GM19468 (cell line): ENCODE data around the gene CSNK1A1L.

Experiments used
- ATAC-seq: cut with Tn5 transposase; IDR thresholded peaks from one replicate; pipeline ENCODE4 v1.9.1; 2021; ENCODE audit warnings: mild to moderate bottlenecking, moderate library complexity, moderate number of reproducible peaks; ENCODE audit not compliant: unreplicated experiment; ENCODE audit errors: extremely low read depth

Gene CSNK1A1L

GRCh38 chr13:37107868-37108267 lies 2.4 kb upstream of the CSNK1A1L start:
- ATAC-seq: no peak

- ATAC-seq: no peak
These were observed 2.0 kb upstream of the CSNK1A1L start for GRCh38 chr13:37107456-37107855.

- no peak for ATAC-seq
These were observed 1.2 kb upstream of the CSNK1A1L start for GRCh38 chr13:37106642-37107041.

- no peak for ATAC-seq
These were observed 2.6 kb downstream of the CSNK1A1L start for GRCh38 chr13:37102896-37103295.

- ATAC-seq: no peak
These were observed 4.3 kb downstream of the CSNK1A1L start for GRCh38 chr13:37101201-37101600.

GRCh38 chr13:37100731-37101130 lies 4.7 kb downstream of the CSNK1A1L start:
- no peak for ATAC-seq

- no peak for ATAC-seq
These were observed 8.4 kb downstream of the CSNK1A1L start for GRCh38 chr13:37097076-37097475.

GRCh38 chr13:37094840-37095239 lies 10.6 kb downstream of the CSNK1A1L start:
- ATAC-seq: no peak

- ATAC-seq: no peak
These were observed 11.4 kb downstream of the CSNK1A1L start for GRCh38 chr13:37094099-37094498.

GRCh38 chr13:37091835-37092234 lies 13.6 kb downstream of the CSNK1A1L start:
- no peak for ATAC-seq

GRCh38 chr13:37090912-37091311 lies 14.6 kb downstream of the CSNK1A1L start:
- ATAC-seq: no peak

GRCh38 chr13:37089495-37089894 lies 16.0 kb downstream of the CSNK1A1L start:
- ATAC-seq: no peak

GRCh38 chr13:37087486-37087885 lies 18.0 kb downstream of the CSNK1A1L start:
- ATAC-seq: no peak

GRCh38 chr13:37085606-37086005 lies 19.9 kb downstream of the CSNK1A1L start:
- no peak for ATAC-seq

- no peak for ATAC-seq
These were observed 28.6 kb downstream of the CSNK1A1L start for GRCh38 chr13:37076818-37077217.

- no peak for ATAC-seq
These were observed 30.3 kb downstream of the CSNK1A1L start for GRCh38 chr13:37075164-37075563.

GRCh38 chr13:37074703-37075102 lies 30.8 kb downstream of the CSNK1A1L start:
- no peak for ATAC-seq

- no peak for ATAC-seq
These were observed 33.4 kb downstream of the CSNK1A1L start for GRCh38 chr13:37072024-37072423.

- ATAC-seq: no peak
These were observed 34.5 kb downstream of the CSNK1A1L start for GRCh38 chr13:37070956-37071355.

GRCh38 chr13:37070145-37070695 lies 35.2 kb downstream of the CSNK1A1L start:
- ATAC-seq: no peak

- no peak for ATAC-seq
These were observed 35.8 kb downstream of the CSNK1A1L start for GRCh38 chr13:37069597-37070103.

GRCh38 chr13:37068962-37069361 lies 36.5 kb downstream of the CSNK1A1L start:
- no peak for ATAC-seq
